Stimulated activated CD4-positive, alpha-beta T cell treated with anti-CD3 and anti-CD28 coated beads, Interleukin-12 subunit alpha, Interleukin-12 subunit beta, amount 100 ng/mL, for 24 hours (primary cell): Measurements from ENCODE around the gene ACAD9.

Source experiments
- DNase-seq, 2 experiments: peaks; one replicate each; pipeline ENCODE4 v3.0.0-alpha.2; 2020; ENCODE audit warnings: low read depth in 2 of 2

Gene ACAD9

DNA sequence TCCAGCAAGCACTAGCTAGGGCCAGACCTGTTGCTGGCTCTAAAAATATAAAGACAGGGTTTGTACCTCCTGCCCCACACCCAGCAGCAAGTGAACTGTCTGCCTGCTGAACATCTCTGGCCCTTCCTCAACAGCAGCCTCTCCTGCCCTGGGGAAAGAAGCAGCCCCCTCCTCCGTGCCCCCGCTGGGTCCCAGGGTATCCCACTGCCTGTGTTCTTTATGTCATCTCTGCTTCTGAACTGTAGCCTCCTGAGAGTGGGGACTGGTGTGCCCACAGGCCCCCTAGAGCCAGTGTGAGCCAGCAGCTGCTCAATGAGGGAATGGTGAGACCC, 54.5 kb downstream of the ACAD9 start:
- no peak for DNase-seq

DNA sequence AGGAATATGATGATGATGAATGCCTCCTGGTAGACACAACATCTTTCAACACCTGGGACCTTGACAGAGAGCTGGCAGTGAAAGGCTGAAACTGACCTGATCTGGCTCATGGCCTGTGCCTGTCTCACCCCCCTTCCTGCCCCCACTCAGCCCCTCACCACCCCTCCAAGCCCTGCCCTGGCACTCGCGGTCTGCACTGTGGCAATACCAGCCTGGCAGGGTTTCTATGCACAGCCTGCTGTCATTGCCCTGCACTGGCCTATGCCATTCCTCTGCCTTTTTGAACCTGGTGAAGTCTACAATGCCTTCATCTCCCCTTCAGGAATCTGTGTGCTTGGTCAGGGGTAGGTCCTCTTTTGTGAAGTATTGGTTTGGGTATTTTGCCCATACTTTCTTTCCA, 56.5 kb downstream of the ACAD9 start:
- no peak for DNase-seq

- no peak for DNase-seq
Observed at GRCh38 chr3:128936341-128936740, 56.9 kb downstream of the ACAD9 start.

- no peak for DNase-seq
Observed at GRCh38 chr3:128940252-128940651, 60.8 kb downstream of the ACAD9 start.

GRCh38 chr3:128942161-128942952, 62.9 kb downstream of the ACAD9 start:
- no peak for DNase-seq

- DNase-seq, result no peak
Observed at GRCh38 chr3:128945041-128945877, 65.8 kb downstream of the ACAD9 start.

DNA sequence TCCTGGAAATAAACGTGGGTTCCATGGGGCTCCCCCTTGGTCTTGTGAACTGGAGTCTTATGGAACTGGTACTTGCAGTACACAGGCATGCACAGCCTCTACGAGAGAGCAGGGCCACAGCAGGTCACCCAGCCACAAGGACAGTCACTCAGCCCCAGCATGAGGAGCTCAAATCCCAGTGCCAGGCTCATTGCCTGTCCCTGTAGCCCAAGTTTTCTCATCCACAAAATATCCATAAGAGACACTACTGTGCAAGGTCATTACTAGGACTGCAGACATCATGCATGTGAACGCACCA, 66.4 kb downstream of the ACAD9 start:
- DNase-seq, result no peak

DNA sequence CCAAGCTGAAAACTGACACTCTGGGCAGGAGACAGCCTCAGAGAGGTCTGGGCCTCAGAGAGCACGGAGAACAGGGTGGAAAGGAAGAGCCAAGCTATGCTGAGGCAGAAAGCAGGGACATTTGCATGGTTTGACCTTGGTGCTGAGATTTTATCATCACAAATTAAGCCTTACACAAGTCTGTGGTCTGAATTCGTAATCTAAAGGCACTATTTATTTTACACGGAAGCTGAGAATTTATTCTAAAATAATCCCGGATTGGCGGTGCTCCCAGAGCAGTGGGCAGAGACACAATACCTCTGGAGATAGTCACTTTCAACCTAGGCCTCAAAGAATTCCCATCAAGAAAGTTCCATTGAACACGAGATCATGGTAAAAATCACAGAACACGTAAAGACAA, 67.0 kb downstream of the ACAD9 start:
- no peak for DNase-seq

DNA sequence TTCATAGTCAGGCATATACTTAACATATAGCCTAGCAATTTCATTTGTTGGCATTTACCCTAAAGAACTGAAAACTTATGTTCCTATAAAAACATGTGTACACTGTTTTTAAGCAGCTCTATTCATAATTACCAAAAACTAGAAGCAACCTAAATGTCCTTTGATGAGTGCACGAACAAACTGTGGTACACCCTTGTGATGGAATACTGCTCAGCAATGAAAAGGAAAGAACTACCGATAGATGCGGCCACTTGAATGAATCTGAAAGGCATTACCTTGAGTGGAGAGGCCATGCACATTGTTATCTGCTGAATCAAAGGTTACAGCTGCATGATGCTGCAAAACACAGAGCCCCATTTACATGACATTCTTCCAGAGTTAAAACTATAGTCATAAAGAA, 69.7 kb downstream of the ACAD9 start:
- DNase-seq, result no peak

GRCh38 chr3:128950223-128950938, 71.0 kb downstream of the ACAD9 start:
- no peak for DNase-seq

DNA sequence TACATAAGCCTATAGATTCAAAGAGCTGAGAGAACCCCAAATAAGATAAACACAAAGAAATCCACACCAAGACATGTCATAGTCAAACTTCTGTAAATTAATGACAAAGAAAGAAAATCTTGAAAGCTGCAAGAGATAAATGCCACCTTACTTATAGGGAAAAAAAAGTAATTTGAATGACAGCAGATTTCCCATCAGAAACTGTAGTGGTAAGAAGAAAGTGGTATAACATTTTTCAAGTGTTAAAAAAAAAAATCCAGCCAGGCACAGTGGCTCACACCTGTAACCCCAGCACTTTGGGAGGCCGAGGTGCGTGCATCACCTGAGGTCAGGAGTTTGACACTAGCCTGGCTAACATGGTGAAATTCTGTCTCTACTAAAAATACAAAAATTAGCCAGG, 77.0 kb downstream of the ACAD9 start:
- no peak for DNase-seq
